SU-DHL-6 (cell line): ENCODE results near the gene RIIAD1.

Experiments used
- H2AFZ ChIP-seq: fragments of 200-600 bp; sonication (generic); 2 replicates; pipeline ENCODE4 v1.6.1; 2014; ENCODE audit warnings: low read depth, mild to moderate bottlenecking, moderate library complexity, mixed read lengths, antibody characterized with exemption, low read length; ENCODE audit not compliant: severe bottlenecking
- H3F3A ChIP-seq: fragments of 200-600 bp; shearing (Covaris generic); 2 replicates; pipeline ENCODE4 v1.6.0; 2016; ENCODE audit warnings: antibody characterized with exemption, mild to moderate bottlenecking; ENCODE audit not compliant: insufficient read depth
- H3K27ac ChIP-seq: fragments of 200-600 bp; sonication (generic); 2 replicates; pipeline ENCODE4 v1.5.1; 2016; ENCODE audit warnings: low read depth, mild to moderate bottlenecking, low read length, moderate library complexity, mixed read lengths
- H3K27me3 ChIP-seq: fragments of 200-600 bp; sonication (generic), shearing (Covaris generic); 2 replicates; pipeline ENCODE4 v1.6.0; 2014; ENCODE audit warnings: mild to moderate bottlenecking, low read length
- H3K36me3 ChIP-seq: fragments of 200-600 bp; sonication (generic); 2 replicates; pipeline ENCODE4 v1.6.1; 2014; ENCODE audit warnings: mild to moderate bottlenecking, low read length, mixed read lengths
- H3K4me2 ChIP-seq: fragments of 300-600, 200-600 bp; shearing (Covaris generic), sonication (generic); 2 replicates; pipeline ENCODE4 v1.6.0; 2014; ENCODE audit warnings: low read length, low read depth, mild to moderate bottlenecking; ENCODE audit not compliant: poor library complexity, severe bottlenecking
- H3K4me3 ChIP-seq: fragments of 200-600 bp; sonication (generic); 2 replicates; pipeline ENCODE4 v1.5.1; 2014; ENCODE audit warnings: antibody characterized with exemption, low read length, mild to moderate bottlenecking, mixed read lengths; ENCODE audit not compliant: insufficient read depth, poor library complexity, severe bottlenecking
- H3K79me2 ChIP-seq: fragments of 200-600 bp; sonication (generic); 2 replicates; pipeline ENCODE4 v1.6.1; 2014; ENCODE audit warnings: mild to moderate bottlenecking, low read length, moderate library complexity; ENCODE audit not compliant: insufficient read depth
- H3K9ac ChIP-seq: fragments of 200-600 bp; sonication (generic); 2 replicates; pipeline ENCODE4 v1.7.0; 2014; ENCODE audit warnings: mild to moderate bottlenecking, low read length
- H3K9me2 ChIP-seq: fragments of 200-600 bp; sonication (generic); replicated peaks from 2 replicates; pipeline ENCODE4 v1.6.1; 2014; ENCODE audit warnings: low read length; ENCODE audit not compliant: insufficient read depth
- H3K9me3 ChIP-seq: fragments of 200-600 bp; sonication (generic); 2 replicates; pipeline ENCODE4 v1.6.1; 2014; ENCODE audit warnings: low read length, mixed read lengths; ENCODE audit not compliant: insufficient read depth
- H4K20me1 ChIP-seq: fragments of 200-600 bp; sonication (generic); 2 replicates; pipeline ENCODE4 v1.6.1; 2014; ENCODE audit warnings: low read depth, mild to moderate bottlenecking, antibody characterized with exemption, low read length, moderate library complexity, mixed read lengths
- EZH2phosphoT487 ChIP-seq: fragments of 200-600 bp; sonication (generic), shearing (Covaris generic); conservative IDR thresholded peaks from 2 replicates; pipeline ENCODE4 v1.6.1; 2018; ENCODE audit warnings: mild to moderate bottlenecking, antibody characterized with exemption, low read length, moderate library complexity, mixed read lengths
- TF ChIP-seq, protein P1 (sequence below): fragments of 200-600 bp; sonication (generic); IDR thresholded peaks from one replicate; pipeline ENCODE4 v1.5.1; 2017; ENCODE audit warnings: antibody characterized with exemption, mild to moderate bottlenecking, low read length, moderate library complexity; ENCODE audit not compliant: insufficient read depth, poor library complexity, severe bottlenecking

RIIAD1 gene

DNA sequence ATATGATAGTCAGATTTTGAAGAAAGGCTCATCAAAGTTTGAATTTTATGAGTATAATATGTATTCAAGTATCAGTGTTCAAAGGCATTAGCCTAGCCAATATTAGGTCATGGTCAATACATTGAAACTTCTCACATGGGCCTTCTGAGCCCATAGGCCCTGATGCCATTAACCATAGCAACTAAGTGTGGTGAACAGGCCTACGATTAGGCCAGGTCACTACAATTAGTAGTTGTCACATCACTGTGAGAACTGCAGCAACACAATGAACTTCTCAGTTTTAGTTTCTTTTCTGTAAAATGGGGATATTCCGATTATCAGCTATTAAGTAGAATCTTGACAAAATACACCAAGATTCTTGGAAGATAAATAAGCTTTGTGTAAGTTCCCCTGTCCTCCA lies 34.8 kb upstream of the RIIAD1 start:
- no peaks in the 10 kb centered on the region for H3K79me2 ChIP-seq
- H3K4me3 ChIP-seq = no peak overlapping the region
- no peaks in the 10 kb centered on the region for H3K27me3 ChIP-seq
- H3F3A ChIP-seq = no peaks in the 10 kb centered on the region
- no peaks in the 10 kb centered on the region for H3K9me2 ChIP-seq
- H3K27ac ChIP-seq = no peak overlapping the region
- no peaks in the 10 kb centered on the region for H3K9me3 ChIP-seq
- no peaks in the 10 kb centered on the region for H4K20me1 ChIP-seq
- no peaks in the 10 kb centered on the region for H3K36me3 ChIP-seq
- no peak overlapping the region for H3K9ac ChIP-seq
- no peak overlapping the region for H3K4me2 ChIP-seq
- TF ChIP-seq, protein P1, sequence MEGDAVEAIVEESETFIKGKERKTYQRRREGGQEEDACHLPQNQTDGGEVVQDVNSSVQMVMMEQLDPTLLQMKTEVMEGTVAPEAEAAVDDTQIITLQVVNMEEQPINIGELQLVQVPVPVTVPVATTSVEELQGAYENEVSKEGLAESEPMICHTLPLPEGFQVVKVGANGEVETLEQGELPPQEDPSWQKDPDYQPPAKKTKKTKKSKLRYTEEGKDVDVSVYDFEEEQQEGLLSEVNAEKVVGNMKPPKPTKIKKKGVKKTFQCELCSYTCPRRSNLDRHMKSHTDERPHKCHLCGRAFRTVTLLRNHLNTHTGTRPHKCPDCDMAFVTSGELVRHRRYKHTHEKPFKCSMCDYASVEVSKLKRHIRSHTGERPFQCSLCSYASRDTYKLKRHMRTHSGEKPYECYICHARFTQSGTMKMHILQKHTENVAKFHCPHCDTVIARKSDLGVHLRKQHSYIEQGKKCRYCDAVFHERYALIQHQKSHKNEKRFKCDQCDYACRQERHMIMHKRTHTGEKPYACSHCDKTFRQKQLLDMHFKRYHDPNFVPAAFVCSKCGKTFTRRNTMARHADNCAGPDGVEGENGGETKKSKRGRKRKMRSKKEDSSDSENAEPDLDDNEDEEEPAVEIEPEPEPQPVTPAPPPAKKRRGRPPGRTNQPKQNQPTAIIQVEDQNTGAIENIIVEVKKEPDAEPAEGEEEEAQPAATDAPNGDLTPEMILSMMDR = no peak
- no peak for TF ChIP-seq EZH2phosphoT487
- no peak overlapping the region for H2AFZ ChIP-seq

DNA sequence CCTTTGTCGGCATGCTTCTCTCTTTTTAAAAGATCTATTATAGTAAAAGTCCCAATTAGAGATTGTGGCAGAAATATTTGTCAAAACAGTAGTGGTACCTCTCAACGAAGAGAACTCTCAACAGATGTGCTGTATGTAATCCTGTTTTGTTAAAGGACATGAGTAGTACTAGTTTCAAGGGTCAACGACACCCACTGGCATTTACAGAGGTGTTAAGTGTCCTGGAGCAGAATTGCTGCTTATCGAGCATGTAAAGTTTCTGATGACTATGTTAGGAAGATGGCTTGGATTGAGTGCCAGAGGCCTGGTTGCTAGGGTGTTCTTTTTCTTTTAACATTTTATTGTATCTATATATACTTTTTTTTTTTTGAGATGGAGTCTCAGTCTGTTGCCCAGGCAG lies 31.8 kb upstream of the RIIAD1 start:
- Histone ChIP-seq H3K79me2 (no peaks in the 10 kb centered on the region), H3K9me3 (no peaks in the 10 kb centered on the region), H3K9ac (no peak overlapping the region), H3K27me3 (no peaks in the 10 kb centered on the region), H3F3A (no peaks in the 10 kb centered on the region), H3K4me3 (no peak overlapping the region), H3K4me2 (no peak overlapping the region), H3K36me3 (0 out of 2 replicates have a peak, but pooled peaks cover 5% of the 10 kb centered on the region), H2AFZ (no peak overlapping the region), H4K20me1 (no peaks in the 10 kb centered on the region), H3K27ac (no peak overlapping the region), H3K9me2 (no peaks in the 10 kb centered on the region)
- TF ChIP-seq, protein P1 = no peak
- no peak for TF ChIP-seq EZH2phosphoT487

DNA sequence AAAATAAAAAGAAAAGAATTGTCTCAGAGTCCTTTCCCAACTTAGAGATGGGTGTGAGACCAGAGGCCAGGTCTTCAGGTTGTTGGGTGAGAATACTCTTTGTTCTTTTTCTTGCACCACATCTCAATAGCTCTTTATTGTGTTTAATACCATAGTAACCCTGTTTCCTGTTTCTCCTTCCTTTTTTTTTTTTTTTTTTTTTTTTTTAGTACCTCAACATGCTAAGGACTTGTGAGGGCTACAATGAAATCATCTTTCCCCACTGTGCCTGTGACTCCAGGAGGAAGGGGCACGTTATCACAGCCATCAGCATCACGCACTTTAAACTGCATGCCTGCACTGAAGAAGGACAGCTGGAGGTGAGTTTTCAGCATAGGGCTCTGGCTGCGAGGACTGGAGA lies 29.1 kb upstream of the RIIAD1 start:
- no peak for TF ChIP-seq EZH2phosphoT487
- TF ChIP-seq, protein P1 = no peak
- Histone ChIP-seq H3K9ac (no peak overlapping the region), H3K36me3 (peaks cover 5% of the 10 kb centered on the region; the same call in 1 of the 2 replicates), H3K4me3 (no peak overlapping the region), H3F3A (no peaks in the 10 kb centered on the region), H2AFZ (no peak overlapping the region), H4K20me1 (no peaks in the 10 kb centered on the region), H3K9me2 (no peaks in the 10 kb centered on the region), H3K9me3 (no peaks in the 10 kb centered on the region), H3K27ac (no peak overlapping the region), H3K79me2 (no peaks in the 10 kb centered on the region), H3K4me2 (no peak overlapping the region), H3K27me3 (no peaks in the 10 kb centered on the region)
